ENCODE results near the gene CFAP43.
A peak's percentile ranks its signal among the peaks of the same experiment; 100 is the strongest.

Gene CFAP43, protein sequence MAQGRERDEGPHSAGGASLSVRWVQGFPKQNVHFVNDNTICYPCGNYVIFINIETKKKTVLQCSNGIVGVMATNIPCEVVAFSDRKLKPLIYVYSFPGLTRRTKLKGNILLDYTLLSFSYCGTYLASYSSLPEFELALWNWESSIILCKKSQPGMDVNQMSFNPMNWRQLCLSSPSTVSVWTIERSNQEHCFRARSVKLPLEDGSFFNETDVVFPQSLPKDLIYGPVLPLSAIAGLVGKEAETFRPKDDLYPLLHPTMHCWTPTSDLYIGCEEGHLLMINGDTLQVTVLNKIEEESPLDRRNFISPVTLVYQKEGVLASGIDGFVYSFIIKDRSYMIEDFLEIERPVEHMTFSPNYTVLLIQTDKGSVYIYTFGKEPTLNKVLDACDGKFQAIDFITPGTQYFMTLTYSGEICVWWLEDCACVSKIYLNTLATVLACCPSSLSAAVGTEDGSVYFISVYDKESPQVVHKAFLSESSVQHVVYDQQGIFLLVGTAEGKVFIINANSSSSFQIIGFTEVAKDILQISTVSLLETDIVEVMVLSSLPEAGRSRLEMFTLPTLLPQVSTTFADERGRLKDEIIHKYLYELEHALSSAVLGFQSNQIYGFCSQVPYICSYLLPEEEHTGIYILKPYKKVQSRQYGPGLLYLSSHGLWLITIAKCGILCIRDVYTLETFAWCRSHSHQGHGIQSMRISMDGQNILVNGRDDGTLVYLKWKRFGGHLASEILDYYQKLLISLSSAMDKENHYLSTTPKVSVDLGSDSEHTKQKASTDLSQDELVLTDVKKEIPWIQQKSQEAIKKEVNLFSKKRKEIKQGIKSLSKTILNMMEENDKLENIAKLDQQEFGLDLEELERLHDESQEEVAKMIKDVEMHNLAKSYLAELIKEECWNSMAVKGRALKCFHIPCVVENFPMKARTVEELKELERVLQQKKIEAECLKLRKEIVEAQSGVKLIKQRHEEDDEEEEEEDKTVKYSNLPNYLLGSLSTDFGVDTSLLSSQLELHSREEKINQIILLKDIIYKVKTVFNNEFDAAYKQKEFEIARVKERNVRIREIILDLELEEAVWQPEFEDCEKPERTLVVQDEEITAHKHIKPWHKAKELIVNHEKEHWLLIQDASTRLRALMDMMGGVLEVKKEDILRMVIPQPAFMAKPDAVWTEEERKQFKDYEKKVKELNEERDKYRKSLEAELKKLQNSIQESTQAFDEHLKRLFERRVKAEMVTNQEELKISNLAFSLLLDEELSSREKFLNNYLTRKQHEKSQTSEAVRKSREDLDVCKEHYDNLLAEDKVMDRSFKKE (N-terminal part only)

DNA sequence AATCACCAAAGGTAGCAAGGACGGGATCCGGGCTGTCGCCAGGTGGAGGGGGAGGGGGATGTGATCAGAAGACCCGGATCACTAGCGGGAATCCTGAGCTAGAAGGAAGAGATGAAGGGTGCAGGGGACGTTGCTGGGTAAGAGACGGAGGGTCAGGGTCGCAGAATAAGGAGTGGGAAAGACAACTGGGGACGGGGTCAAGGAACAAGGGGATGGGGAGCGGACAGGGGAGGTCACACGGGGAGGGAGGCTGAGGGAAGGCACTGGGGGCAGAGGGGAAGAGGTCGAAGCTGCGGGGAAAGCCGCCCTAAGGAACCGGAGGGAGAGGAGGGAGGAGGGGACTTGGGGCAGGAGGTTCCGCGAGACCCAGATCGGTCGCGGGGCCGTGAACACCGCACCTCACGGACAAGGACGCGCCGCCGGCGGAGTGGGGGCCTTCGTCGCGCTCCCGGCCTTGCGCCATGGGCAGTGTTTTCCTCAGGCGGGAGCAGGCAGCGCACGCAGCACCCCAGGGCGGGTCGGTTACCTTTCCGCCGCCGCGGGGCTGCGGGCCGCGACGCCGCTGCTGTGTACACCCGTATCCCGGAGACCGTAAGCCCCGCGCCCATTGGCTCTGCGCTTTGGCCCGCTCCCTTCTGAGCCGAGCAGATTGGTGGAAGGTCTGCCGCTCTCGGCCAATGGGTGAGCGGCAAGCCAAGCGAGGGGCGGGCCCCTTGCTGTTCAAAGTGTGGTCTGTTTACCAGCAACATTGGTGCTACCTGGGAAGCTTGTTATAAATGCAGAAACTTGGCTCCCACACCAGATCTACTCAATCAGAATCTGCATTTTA, at the start of gene CFAP43:
TSS of gene CFAP43 (minus strand) at position 581 of the 829 bp plus-strand sequence. CDS start at position 463, 118 bp downstream.
- DNase-seq, result peak; percentile 83

DNA sequence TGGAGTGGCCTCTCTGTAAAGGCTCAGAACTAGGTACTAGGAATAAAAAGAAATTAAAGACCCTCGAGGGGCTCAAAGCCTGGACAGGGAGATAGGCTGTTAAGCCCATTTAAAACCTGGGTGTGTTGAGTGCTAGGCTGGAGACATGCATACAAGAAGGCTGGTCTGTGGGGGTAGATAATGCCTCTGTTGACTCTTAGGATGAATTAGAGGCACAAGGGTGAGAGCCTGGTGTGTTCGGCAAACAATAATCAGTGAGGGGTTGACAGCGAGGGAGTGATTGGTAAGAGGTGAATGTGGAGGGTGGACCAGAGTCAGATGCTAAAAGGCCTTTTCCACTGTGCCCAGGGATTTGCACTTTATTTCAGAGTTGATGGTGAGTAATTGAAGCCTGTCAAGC, 49.5 kb upstream of the CFAP43 start:
- DNase-seq, result no peak

DNA sequence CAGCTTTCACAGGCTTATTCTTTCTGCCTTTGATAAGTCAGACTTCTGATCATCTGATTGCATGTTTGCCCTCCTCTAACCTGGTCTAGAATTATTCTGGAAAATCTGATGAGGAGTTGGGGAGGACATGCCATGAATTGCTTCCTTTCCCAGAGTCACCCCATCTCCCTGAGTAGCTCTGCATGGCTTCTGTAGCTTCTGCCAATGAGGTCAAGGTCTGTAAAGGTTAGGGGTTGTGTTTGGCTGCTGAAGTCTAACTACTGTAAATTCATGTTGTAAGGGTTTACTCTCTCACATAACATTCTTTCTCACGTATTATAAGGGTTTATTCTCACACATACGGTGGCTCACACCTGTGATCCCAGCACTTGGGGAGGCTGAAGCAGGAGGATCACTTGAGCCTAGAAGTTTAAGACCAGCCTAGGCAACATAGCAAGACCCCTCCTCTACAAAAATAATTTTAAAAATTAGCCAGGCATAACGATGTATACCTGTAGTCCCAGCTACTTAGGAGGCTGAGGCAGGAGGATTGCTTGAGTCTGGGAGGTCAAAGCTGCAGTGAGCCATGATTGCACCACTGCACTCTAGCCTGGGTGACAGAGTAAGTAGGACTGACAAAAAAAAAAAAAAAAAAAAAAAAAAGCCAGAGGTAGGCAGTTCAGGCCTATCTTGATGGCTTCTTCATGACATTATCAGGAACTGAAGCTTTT, 47.5 kb upstream of the CFAP43 start:
- DNase-seq, result no peak

DNA sequence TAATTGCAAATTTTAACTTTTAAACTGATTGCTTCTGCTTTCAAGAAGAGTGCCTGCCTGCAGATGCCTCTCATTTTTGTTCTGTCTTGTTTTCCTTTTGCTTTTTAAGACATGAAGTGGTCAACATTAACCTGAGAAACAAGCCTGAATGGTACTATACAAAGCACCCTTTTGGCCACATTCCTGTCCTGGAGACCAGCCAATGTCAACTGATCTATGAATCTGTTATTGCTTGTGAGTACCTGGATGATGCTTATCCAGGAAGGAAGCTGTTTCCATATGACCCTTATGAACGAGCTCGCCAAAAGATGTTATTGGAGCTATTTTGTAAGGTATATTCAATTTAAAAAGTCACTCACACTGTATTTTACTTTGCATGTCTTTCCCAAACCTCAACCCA, 45.6 kb upstream of the CFAP43 start:
- DNase-seq, result peak; percentile 16

GRCh38 chr10:104276192-104276591, 44.0 kb upstream of the CFAP43 start:
- no peak for DNase-seq

GRCh38 chr10:104274762-104275721, 42.9 kb upstream of the CFAP43 start:
- DNase-seq, result no peak

DNA sequence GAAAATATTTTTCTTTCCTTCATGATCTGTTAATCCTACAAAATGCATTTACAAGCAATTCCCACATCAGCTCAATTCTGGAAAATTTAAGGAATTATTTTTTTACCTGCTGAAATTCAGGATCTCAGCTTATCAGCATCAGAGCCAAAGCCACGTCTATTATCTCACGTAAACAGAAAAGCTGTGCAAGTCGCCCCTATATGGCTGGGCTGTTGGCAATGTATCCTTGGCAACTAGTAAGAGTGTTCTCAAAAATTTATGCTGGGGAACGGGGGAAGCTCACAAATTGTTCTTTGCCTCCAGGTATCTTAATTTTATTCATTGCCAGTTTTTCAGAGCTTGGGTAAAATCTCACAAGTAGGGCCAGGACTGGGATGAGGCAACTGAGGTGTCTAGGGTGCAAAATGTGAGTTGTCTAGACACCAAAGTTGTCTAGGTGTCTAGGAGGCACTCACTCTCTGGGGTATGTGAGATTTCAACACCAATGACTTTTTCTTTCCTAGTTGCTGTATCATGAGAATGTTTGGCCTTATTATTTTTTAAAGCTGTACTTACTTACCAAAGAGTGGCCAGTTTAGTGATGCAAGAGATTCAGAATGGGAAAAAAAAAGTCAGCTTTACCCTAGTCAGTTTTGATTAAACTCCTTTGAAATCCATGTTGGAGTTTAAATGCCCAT, 41.9 kb upstream of the CFAP43 start:
- DNase-seq, result no peak

DNA sequence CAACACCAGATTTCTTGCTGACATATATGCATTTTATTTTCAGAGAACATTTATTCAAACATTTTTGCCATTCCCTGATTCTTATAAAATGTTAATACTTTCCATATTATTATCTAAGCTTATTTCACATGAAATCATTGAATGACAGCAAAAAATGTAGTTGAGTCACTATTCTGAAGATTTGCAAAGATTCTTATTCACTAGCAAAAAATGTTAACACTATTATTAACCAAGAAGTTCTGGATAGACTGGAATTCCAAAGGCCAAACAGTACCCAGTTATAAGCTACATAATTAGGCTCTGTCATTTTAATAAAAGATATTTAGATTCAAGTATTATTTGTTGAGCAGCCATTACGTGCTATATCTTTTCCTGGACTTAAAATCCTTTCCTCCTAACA, 41.1 kb upstream of the CFAP43 start:
- DNase-seq, result no peak

DNA sequence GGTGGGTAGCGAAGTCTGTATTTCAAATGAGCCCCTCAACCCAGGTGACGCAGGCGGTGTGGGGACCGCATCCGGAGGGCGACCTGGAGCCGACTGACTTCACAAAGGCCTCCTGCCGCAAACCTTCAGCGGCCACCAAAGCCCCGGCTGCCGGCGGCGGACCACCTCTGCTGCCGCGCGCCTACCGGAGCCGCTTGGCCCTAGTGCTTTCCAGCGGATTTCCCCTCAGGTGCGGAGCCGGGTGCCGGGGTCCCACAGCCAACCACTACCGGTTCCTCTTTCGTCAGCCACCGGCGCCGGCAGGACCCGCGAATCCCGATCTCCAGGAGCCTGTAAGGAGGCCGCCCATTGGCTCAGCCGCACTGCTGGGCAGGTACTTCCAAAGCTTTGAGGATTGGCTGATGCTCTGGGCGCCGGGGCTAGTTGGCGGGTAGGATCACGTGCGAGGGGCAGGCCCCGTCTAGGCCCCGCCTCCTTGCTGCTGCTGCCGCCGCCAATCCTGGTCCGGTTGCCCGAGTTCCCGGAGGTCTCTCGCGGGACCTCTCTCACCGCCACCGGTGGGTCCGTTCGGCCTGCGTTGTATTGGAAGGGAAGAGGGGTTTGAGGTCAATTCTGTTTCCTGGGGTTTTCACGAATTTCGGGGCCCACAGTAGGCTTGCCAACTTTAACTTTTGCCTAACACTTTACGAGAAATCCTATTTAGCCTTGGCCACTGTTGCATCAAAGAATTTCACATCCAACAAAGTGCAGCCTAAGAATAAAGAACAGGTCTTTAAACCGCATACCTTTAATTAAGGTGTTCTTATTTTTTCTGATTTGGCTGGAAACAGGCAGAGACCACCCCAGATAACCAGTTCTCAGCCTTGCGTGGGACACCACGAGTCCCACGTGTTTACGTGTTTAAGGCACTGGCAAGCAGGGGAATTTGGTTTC, 36.8 kb upstream of the CFAP43 start, which contains the start of gene GSTO2:
TSS of gene GSTO2 (plus strand) at position 472 of the 933 bp plus-strand sequence. CDS start 5,732 bp downstream, outside the sequence.
- DNase-seq, result peak; percentile 88

- DNase-seq, result no peak
Measured at GRCh38 chr10:104268405-104268712, 36.2 kb upstream of the CFAP43 start.

GRCh38 chr10:104267721-104268404, 35.7 kb upstream of the CFAP43 start:
- no peak for DNase-seq

GRCh38 chr10:104264783-104265182, 32.6 kb upstream of the CFAP43 start:
- no peak for DNase-seq

- no peak for DNase-seq
Measured at GRCh38 chr10:104262055-104262454, 29.9 kb upstream of the CFAP43 start.

DNA sequence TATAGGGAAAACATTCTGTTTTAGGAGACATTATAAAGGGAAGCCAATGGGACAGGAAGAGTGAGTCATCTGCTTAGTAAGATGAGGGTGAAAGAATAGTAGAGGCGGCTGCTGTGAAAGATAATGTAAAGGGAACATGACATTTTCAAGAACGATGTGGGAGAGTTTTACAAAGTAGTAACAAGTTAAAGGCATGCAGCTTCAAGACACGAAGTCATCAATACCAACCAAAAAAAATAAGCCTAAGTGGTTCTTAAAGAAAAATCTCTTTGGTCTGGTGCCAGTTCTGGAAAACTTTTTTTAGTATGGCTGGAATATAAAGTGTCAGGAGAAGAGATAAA, 28.6 kb upstream of the CFAP43 start:
- DNase-seq, result no peak

DNA sequence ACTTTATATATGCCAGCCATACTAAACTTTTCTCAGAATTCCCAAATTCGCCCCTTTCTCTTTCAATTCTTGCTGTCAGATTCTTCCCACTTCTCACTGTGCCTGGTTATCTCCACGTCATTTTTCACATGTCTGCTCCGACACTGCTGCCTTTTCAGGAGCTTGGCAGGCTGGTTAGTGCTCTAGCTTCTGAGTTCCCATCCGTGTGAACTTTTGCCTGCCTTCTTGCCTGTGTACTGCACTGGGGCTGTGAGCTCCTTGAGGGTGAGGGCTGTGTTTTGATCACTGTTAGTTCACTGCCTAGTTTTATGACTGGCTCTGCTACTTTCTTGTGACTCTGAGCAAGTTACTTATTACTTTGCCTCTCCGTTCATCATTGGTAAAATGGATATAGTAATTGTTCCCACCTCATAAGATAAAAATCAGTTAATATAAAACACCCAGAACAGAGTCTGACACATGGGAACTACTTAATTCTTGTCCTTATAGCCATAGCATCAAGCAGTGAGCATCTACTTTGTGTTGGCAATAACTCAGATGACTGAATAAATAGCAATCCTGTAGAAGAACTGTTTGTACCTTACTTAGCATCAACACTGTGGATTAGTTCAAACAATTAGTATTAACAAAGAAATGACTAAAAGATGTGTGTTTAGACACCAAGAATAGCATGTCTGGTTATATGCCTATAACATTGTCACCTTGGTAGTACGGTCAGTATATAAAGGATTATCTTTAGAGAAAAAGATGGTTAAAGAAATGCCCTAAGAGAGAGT, 28.0 kb upstream of the CFAP43 start:
- no peak for DNase-seq

GRCh38 chr10:104259456-104259855, 27.3 kb upstream of the CFAP43 start:
- no peak for DNase-seq

GRCh38 chr10:104258209-104258608, 26.0 kb upstream of the CFAP43 start:
- DNase-seq, result no peak
